ENCODE data around the gene PLCL1.

Gene PLCL1

GRCh38 chr2:197932374-197932773, 128.0 kb downstream of the PLCL1 start:
- TF ChIP-seq REST (IDR thresholded peaks at IDR 0.05; ENCODE audit: insufficient read depth in 1 of 2, low read depth in 2 of 2, low read length in 2 of 2) (no peak), FOXP2 (optimal IDR thresholded peaks at IDR 0.05; ENCODE audit: borderline replicate concordance, extremely low read depth, extremely low read length, insufficient read depth) (no peak), TAF1 (IDR thresholded peaks at IDR 0.05; ENCODE audit: borderline replicate concordance, insufficient read depth, low read length) (no peak), POLR2AphosphoS5 (IDR thresholded peaks at IDR 0.05; ENCODE audit: low read depth, low read length) (no peak), SIN3A (IDR thresholded peaks at IDR 0.05; ENCODE audit: borderline replicate concordance, insufficient read depth, low read length) (no peak)

- TF ChIP-seq SIN3A (IDR thresholded peaks at IDR 0.05; ENCODE audit: borderline replicate concordance, insufficient read depth, low read length) (no peak), TAF1 (IDR thresholded peaks at IDR 0.05; ENCODE audit: borderline replicate concordance, insufficient read depth, low read length) (no peak)
Measured at GRCh38 chr2:197934261-197934933, 130.0 kb downstream of the PLCL1 start.

GRCh38 chr2:197934934-197935289, 130.5 kb downstream of the PLCL1 start:
- TF ChIP-seq TAF1 (IDR thresholded peaks at IDR 0.05; ENCODE audit: borderline replicate concordance, insufficient read depth, low read length) (no peak), POLR2AphosphoS5 (IDR thresholded peaks at IDR 0.05; ENCODE audit: low read depth, low read length) (no peak), FOXP2 (optimal IDR thresholded peaks at IDR 0.05; ENCODE audit: borderline replicate concordance, extremely low read depth, extremely low read length, insufficient read depth) (no peak), REST (IDR thresholded peaks at IDR 0.05; ENCODE audit: insufficient read depth in 1 of 2, low read depth in 2 of 2, low read length in 2 of 2) (no peak), SIN3A (IDR thresholded peaks at IDR 0.05; ENCODE audit: borderline replicate concordance, insufficient read depth, low read length) (no peak)

- TF ChIP-seq REST (IDR thresholded peaks at IDR 0.05; ENCODE audit: insufficient read depth in 1 of 2, low read depth in 2 of 2, low read length in 2 of 2) (no peak), FOXP2 (optimal IDR thresholded peaks at IDR 0.05; ENCODE audit: borderline replicate concordance, extremely low read depth, extremely low read length, insufficient read depth) (no peak), SIN3A (IDR thresholded peaks at IDR 0.05; ENCODE audit: borderline replicate concordance, insufficient read depth, low read length) (no peak), TAF1 (IDR thresholded peaks at IDR 0.05; ENCODE audit: borderline replicate concordance, insufficient read depth, low read length) (no peak), POLR2AphosphoS5 (IDR thresholded peaks at IDR 0.05; ENCODE audit: low read depth, low read length) (no peak)
Measured at GRCh38 chr2:197937814-197938213, 133.4 kb downstream of the PLCL1 start.

- no peak for TF ChIP-seq REST (IDR thresholded peaks at IDR 0.05; ENCODE audit: insufficient read depth in 1 of 2, low read depth in 2 of 2, low read length in 2 of 2)
- TF ChIP-seq FOXP2 (optimal IDR thresholded peaks at IDR 0.05; ENCODE audit: borderline replicate concordance, extremely low read depth, extremely low read length, insufficient read depth): no peak
- no peak for TF ChIP-seq SIN3A (IDR thresholded peaks at IDR 0.05; ENCODE audit: borderline replicate concordance, insufficient read depth, low read length)
- TF ChIP-seq TAF1 (IDR thresholded peaks at IDR 0.05; ENCODE audit: borderline replicate concordance, insufficient read depth, low read length): no peak
- no peak for TF ChIP-seq POLR2AphosphoS5 (IDR thresholded peaks at IDR 0.05; ENCODE audit: low read depth, low read length)
Measured at GRCh38 chr2:197938555-197938954, 134.2 kb downstream of the PLCL1 start.

Data from PFSK-1 (cell line).